HL-60/S4 treated with retinoic acid at 250 ng/mL for 4 days and 3 days (cell line): ENCODE measurements around the gene POFUT2.
"Not testable (repeated sequence)": the region's sequence is repeated elsewhere in the genome, so short reads cannot be mapped to it uniquely, and the experiment has no call there.

ENCODE experiments used
- in situ Hi-C: fragments of 300-500 bp; cut with MboI; formaldehyde crosslinking; loops from 2 replicates; pipeline ENCODE4 v1.7.0; 2022; ENCODE audit warnings: low sequenced_read_pairs

The POFUT2 gene

DNA sequence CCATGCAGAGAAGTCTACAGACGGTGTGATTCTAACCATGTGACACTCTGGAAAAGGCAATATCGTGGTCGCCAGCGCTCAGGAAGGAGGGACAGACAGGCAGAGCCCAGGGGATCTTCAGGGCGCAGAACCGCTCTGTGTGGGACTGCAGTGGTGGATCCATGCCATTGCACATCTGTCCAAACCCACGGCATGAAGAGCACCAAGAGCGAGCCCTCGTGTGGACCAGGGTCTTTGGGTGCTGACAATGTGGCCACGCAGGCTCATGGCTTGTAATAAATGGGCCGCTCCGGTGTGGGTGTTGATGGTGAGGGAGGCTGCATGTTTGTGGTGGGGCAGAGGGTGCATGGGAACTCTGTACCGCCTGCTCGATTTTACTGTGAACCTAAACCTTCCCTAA, 25.3 kb upstream of the POFUT2 start:
- in situ Hi-C loops = no loop called here

DNA sequence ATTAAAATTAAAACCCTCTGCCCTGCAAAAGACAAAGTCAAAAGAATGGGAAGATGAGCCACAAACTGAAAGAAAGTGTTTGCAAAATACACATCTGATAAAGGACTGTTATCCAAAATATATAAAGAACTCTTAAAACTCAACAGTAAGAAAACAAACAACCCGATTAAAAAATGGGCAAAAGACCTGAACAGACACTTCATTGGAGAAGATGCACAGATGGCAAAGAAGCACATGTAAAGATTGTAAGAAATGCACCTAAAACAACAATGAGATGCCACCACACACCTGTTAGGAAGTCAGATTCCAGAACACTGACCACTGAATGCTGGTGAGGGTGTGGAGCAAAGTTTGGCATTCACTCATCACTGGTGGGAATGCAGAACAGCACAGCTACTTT, 24.6 kb upstream of the POFUT2 start:
- in situ Hi-C loops = no loop called here

DNA sequence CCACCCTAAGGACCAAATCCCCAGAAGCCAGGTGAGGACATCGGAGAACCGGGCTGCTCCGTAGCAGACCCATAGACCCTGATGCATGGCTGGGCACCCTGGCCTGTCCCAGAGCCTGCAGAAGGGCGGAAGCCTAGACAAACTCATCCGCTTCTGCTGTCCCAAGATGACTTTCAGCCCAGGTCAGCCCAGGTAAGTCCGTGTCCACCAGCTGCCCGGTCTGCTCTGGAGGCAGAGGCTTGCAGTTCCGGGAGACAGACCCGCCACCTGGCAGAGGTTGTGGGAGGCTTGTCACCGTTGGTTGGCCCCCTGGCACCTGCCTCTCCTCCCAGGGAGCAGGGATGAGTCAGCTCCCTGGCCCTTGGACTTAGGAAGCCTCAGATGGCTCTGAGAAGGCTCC, 22.8 kb upstream of the POFUT2 start:
- in situ Hi-C loops = no loop called here

DNA sequence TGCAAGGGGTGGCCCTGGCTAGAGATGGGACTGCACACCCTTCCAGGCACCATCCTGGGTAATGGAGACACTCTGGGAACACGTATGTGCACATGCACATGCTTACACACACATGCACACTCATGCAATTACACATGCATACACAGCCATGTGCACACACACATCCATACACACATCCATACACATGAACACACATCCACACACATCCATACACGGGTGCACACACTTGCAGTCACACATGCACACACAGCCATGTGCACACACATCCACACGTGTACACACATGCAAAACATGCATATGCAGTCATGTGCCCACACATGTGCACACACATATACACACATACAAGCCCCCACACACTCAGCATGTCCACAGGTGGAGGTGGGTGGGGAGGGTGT, 22.3 kb upstream of the POFUT2 start:
- in situ Hi-C loops = no loop called here

DNA sequence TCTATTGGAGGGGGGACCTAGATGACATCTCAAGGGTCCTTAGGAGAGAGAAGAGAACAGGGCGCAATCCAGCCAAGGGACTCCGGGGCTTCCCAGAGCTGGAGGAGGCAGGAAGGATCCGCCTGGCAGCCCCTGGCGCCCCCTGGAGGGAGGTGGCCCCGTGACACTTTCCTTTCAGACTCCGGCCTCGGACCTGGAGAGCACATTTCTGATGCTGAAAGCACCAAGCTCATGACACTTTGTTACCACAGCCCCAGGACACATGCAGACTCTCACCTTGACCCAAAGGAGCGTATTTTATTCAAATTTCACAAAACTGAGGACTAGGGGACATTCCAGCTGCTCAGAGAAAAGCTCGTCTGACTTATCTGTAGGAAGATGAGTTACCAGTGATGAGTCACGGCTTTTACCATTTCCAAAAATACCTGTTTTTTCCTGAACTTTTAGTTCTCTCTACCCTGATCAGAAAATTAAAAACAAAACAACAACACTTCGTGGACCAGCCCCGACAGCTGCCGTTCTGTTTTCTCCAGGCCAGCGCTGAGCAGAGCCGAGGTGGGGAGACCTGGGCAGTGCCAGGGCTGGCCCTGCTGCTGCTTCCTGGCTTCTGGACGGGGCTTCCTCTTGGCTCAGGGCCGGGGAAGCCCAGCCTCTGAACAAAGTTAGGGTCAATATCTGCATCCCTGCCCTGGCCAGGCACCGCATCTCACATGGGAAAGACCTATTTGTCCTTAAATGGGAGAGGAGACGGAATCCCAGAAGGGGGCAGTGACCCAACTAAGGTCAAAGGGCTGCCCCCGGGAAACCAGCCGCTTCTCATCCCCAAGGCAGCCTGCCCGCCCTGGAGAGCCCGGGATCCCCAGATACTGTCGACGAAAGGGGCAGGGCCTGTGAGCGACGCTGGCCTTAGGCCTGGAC, 21.6 kb upstream of the POFUT2 start:
- in situ Hi-C loops = no loop called here

DNA sequence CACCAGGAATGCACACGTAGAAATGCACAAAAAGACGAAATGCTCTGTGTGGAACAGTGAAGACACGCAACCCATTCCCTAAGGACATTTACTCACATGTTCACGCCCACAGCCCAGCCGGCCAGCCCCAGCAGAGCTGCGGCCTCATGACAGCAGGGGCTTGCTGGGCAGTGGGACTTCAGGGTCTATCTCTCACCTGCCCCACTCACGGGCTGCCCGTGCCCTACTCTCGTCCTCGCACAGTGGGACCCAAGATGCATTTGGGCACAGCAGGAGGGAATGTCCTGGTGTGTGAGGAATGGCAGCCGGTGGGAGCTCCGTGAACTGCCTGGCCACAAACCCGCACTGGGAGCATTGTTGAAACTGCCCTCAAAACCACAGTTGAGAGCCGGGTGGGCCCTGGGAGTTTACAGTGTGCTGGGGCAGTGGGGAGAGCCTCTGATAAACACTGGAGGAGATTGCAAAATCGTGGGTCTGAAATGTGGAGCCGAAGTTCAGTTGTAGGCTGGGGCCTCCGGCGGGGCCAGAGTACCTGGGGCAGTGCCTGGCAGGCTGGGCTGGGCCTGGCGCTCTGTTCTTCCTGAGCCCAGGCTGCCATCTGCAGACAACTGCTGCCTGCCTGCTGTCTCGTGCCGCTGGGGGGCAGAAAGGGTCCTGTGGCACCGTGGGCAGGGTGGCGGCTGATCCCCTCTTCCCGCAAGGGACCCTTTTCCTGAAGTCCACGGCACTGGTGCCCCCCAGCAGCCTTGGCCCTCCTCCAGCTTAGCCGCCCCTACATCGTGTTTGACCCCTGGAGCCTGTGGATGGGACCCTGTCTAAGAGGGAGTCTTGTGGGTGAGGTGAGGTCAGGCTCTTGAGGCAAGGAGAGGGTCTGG, 20.7 kb upstream of the POFUT2 start:
- in situ Hi-C loops = no loop called here

DNA sequence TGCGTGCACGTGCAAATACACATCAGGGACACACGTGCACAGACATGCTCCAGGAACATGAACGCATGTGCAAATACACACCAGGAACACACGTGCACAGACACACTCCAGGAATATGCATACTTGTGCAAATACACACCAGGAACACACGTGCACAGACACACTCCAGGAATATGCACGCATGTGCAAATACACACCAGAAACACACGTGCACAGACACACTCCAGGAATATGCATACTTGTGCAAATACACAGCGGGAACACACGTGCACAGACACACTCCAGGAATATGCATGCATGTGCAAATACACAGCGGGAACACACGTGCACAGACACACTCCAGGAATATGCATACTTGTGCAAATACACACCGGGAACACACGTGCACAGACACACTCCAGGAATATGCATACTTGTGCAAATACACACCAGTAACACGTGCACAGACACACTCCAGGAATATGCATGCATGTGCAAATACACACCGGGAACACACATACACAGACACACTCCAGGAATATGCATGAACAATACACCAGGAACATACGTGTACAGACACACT, 20.0 kb upstream of the POFUT2 start:
- in situ Hi-C loops = not testable (repeated sequence)

DNA sequence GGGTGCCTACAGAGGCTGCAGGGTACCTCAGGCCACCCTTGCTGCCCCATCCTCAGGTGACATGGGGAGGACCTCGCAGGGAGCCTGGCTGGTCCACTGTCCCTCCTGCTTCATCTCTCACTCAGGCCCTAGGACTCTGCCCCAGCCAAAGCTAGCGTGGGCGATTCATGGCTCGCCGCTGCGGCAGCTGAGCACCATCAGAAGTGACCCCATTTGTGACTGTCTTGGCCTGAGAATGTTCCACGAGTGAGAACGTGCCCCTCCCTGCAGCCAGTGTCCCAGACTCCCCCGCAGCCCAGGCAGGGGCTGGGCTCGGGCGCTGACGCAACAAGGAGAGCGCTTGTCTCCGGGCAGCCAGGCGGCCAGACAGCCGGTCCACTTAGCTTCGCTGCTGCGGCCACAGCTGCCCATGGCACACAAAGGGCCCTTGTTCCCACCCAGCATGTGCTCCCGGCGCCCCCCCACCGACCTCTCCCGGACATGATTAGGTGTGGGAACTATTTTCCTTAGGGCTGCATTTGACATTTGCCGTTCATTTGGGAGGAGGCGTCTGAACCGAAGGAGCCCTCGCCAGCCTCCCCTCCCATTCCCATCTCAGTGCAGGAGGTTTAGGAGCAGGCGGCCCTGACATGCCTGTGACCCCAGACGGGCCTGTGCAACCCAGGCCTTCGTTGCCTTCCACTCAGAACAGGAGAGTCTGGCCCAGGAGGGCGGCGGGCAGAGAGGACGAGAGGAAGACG, 19.3 kb upstream of the POFUT2 start:
- in situ Hi-C loops = no loop called here

DNA sequence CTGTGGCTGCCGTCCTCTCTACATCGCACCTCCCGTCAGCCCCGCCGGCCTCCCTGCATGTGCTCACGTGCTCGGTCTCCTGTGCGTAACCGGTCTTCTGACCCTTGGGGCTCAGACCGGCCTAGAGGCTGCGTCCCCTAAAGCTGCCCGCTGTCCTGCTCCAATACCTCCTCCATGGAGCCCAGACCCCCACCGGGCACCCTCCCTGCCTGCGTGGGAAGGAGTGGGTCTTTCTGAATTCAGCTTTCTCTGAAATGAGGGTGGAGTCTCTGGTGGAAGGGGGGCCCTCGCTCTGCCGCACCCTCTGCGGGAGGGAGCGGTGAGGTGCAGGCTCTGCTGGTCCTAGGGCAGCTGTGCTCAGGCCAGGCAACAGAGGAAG, 18.7 kb upstream of the POFUT2 start:
- in situ Hi-C loops = no loop called here

DNA sequence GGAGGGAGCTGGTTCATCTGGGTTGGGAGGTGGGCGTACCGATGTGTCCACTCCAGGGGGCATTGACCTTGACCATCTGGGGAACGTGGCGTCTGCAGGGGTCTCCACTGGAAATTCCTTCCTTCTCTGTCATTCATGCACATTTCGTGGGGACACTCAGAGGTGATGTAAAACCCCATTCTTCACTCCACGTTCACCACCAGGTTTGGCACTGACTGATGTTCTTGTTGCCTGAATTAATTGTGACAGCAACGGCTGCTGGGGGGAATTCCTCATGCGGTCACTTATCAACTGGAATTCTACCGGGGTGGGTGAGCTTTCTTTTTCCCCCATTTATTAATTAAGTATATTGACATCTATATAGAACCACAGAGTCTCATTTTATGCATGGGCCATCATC, 18.1 kb upstream of the POFUT2 start:
- in situ Hi-C loops = no loop called here

DNA sequence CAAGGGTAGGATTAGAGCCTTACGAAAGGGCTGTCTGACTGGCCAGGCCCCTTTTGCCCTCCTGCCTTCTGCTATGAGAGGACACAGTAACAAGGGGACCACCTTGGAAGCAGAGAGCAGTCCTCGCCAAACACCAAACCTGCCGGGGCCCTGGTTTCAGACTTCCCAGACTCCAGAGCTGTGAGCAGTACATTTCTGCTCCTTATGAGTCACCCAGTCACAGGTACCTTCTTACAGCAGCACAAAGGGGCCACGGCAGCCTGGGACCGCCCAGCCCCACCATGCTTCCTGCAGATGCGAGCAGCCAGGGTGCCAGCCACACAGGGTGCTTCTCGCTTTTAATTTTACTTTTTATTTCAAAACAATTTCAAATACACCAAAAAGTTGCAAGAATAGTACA, 17.2 kb upstream of the POFUT2 start:
- in situ Hi-C loops = no loop called here

DNA sequence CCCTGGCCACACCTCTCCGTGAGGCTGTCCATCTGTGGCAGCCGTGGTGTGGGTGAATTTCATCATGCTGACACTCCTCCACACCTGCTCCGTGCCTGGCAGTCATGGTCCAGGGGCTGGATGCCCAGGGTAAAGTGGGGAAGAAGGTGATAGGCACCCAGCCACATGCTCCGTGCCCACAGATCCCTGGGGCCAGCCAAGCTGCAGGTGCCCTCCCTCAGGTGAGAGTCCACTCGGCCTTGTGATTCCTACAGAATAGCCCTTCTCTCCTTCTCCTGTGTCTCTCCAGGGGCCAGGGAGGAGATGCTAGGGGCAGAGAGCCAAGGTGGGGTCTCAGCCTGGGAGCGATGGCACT, 16.8 kb upstream of the POFUT2 start:
- in situ Hi-C loops = no loop called here

DNA sequence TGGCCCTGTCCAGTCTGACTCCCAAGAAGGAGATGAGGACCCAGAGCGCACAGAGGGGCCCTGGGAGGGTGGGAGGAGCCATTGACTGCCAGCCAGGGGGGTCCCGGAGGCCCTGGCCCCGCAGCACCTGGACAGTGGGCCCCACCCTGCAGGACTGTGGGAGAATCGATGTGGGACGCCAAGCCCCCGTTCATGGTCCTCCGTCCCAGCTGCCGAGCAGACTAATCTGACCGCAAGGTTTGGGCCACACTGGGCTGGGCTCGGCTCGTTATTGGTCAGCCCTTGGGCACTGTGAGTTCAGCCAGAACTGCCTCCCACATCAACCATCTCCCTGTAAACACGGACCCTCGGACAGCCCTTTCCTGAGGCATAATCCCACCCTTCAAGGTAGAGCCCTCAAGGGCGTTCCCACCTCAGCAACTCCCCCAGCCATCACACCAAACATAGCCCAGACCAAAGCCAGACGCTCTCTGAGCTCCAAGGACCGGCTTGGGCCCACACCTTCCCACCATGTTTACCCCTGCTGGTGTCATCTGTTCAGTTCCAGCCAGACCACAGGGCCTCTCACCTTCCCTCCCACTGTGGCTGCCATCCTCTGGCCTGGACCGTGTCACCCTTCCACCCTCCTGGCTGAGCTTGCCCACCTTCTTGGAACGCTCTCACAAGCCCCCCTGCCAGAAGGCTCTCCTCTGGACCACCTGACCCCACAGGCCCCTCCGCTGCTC, 16.2 kb upstream of the POFUT2 start:
- in situ Hi-C loops = no loop called here

DNA sequence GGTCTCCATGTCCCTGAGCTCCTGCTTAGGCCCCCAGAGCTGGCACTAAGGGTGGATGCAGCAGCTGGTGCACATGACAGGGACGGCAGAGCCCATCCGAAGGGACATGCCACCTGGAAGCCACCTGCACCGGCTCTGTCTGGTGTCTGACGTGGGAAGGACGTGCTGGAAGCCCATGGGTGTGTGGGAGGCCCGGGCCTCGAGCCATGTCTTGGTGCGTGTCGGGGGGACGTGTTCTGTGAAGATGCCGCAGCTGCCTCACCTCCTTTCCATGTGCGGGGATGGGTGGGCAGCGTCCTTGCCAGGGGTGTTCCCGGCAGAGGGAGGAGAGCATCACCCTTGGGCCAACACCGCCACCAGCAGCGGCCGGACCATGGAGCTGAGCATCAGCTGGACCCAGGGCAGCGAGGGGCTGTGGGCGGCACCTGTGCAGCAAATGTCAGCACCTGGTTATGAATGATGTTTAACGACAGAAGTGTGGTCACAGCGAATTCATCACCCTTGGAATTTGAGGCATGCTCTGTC, 15.5 kb upstream of the POFUT2 start:
- in situ Hi-C loops = no loop called here

DNA sequence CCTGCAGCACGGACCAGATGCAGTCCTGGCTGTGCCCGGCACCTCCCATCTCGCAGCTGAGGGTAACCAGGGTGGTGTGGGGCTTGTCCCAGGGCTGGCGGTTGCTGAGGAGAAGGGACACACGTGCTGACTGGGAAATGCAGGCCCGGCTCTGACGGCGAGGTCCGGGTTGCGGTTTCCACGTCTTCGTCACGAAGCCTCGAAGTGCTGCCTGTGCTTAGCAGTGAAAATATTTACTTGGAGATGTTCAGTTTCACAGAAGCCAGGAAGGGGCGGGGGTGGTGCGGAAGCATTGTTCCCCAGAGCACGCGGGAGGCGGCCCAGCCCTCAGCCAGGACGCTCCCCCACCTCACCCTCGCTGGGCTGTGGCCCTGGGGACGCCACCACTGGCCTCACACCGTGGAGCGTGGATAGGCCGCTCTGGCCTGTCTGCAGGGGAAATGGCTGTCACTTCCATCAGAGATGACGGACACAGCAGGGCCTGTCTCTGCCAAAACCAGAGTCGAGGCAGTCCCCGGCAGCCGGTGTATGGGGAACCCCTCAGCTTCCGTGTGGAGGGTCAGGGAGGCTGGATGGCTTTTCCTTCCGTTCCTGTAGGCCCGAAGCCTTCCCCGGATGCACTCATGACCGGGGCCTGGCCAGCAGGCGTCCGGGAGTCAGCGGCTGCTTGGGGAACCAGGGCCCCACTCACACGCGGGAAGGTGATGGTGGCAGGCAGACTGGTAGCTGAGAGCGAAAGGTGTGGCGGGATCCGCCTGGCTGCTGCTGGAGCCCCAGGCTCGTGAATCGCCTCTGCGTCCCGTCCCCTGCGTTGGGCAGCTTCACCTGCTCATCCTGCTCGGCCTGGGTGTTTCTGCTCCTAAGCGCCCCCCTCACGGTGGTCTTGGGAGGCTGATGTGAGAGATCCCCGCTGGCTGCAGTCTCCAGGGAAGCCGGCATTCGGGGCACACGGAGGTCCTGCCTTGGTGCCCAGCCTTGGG, 14.7 kb upstream of the POFUT2 start:
- in situ Hi-C loops = no loop called here

DNA sequence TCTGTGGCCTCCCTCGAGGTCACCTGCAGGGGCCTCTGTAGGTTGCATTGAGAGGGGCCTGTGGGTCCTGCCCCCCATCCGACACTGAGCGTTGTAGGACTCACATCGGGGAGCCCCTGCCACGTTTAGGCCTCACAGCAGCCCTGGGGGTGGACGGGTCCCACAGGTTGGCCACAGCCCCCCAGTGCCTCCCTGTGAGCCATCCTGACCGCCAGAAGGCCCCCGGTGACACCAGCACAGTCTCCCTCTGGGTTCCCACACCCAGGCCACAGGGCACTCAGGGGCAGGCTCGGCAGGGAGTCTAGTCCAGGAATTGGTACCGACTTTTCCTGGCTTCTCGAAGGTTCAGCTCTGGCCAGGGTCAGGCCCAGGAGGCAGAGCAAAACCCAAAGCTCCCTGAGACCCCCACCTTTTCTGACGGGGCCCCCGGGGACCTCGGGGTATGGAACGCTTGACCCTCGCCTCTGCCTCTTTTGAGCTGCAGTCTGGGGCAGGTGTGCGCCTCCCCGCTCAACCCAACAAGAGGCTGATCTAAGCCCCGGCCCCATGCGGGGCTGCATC, 13.9 kb upstream of the POFUT2 start:
- in situ Hi-C loops = no loop called here

DNA sequence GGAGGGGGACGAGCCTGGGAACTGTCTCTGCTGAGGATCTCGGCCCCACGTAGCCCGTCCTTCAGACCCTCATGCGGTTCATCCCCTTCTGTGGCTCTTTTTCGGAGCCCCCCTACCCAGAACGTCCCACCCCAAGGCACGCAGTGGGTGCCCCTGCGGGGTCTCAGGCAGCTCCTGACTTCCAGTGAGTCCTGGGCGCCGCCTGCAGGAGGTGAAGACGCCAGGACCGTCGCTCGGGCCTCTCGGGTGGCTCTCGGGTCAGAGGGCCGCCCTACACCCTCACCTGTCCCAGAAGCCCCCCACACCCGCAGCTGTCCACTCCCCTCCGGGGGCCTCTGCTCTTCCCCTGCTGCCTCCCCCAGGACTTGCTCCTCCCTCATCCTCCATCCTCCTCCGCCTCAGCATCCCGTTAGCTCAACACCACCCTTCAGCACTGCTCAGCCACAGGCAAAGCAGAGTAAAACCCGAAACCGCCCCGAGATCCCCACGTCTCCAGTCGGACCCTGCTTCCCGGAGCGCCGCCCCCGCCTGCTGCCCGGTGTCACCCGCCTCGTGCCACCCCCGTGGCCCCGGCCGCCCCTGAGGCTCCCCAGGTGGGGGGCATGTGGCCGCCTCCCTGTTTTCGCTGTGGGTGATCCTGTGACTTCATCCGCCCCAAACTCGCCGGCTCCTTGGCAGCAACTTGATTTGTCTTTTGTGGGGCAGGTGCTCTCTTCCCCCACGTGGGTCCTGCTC, 13.3 kb upstream of the POFUT2 start:
- in situ Hi-C loops = no loop called here
